ENCODE data around the gene DENND1A. TPM values are rescaled to one million over a fixed set of nuclear protein-coding genes. Genes with fewer than 3 reads are reported as not detected.

Gene DENND1A
- total and polyA plus RNA-seq, 2 experiments from 2014 or later, result 13.1 to 28.7 TPM

GRCh38 chr9:123609844-123610243, 320.1 kb downstream of the DENND1A start (continued):
- no peak for TF ChIP-seq CTCF (conservative IDR thresholded peaks at IDR 0.05; ENCODE audit: low read depth in 2 of 2)
- TF ChIP-seq STAT1 (IDR thresholded peaks at IDR 0.05; ENCODE audit: unreplicated experiment), result no peak
- TF ChIP-seq ZNF331 (CRISPR knock-in tag; IDR thresholded peaks at IDR 0.05; ENCODE audit: low read depth), result no peak
- no peak for TF ChIP-seq EZH2phosphoT487 (IDR thresholded peaks at IDR 0.05; ENCODE audit: unreplicated experiment)

- Histone ChIP-seq H3K9me2 (ENCODE audit: insufficient read depth) (no peaks in the 10 kb centered on the region), H3K4me3 (no peak overlapping the region), H3K27me3 (ENCODE audit: insufficient read depth) (no peaks in the 10 kb centered on the region), H3K4me1 (ENCODE audit: insufficient read depth) (no peaks in the 10 kb centered on the region), H3K79me2 (replicated peaks; ENCODE audit: insufficient read depth) (no peaks in the 10 kb centered on the region), H2AFZ (no peak overlapping the region), H3K4me2 (no peak overlapping the region), H3K27ac (ENCODE audit: low read depth) (no peak overlapping the region), H3F3A (replicated peaks; ENCODE audit: low read depth) (no peaks in the 10 kb centered on the region), H3K36me3 (ENCODE audit: insufficient read depth) (no peaks in the 10 kb centered on the region), H4K20me1 (replicated peaks; ENCODE audit: insufficient read depth) (no peaks in the 10 kb centered on the region)
- H3K27ac Mint-ChIP-seq, result no peak overlapping the region
- peaks cover 4% of the 10 kb centered on the region; the same call in 2 of the 3 replicates for H3K4me1 Mint-ChIP-seq
- no peak for ATAC-seq
- H3K27me3 Mint-ChIP-seq (ENCODE audit: insufficient read depth, low read depth, poor library complexity), result no peaks in the 10 kb centered on the region
- H3K4me3 Mint-ChIP-seq, result no peak overlapping the region
- TF ChIP-seq EZH2phosphoT487 (IDR thresholded peaks at IDR 0.05; ENCODE audit: unreplicated experiment), result no peak
- no peak for TF ChIP-seq JUNB (IDR thresholded peaks at IDR 0.05; ENCODE audit: unreplicated experiment)
- TF ChIP-seq EZH2 (IDR thresholded peaks at IDR 0.05; ENCODE audit: low read depth, unreplicated experiment), result no peak
- no peak for TF ChIP-seq ZNF331 (CRISPR knock-in tag; IDR thresholded peaks at IDR 0.05; ENCODE audit: low read depth)
- TF ChIP-seq POLR2AphosphoS5 (IDR thresholded peaks at IDR 0.05; ENCODE audit: low read depth), result no peak
- no peaks in the 10 kb centered on the region for H3K9me3 Mint-ChIP-seq
- DNase-seq (ENCODE audit: low spot score), result no peak
- H3K36me3 Mint-ChIP-seq (ENCODE audit: low read depth), result no peaks in the 10 kb centered on the region
Measured at GRCh38 chr9:123608104-123608503, 321.8 kb downstream of the DENND1A start.

GRCh38 chr9:123607479-123607878, 322.4 kb downstream of the DENND1A start:
- no peaks in the 10 kb centered on the region for H3K27me3 ChIP-seq (ENCODE audit: insufficient read depth)
- H3K79me2 ChIP-seq (replicated peaks; ENCODE audit: insufficient read depth), result no peaks in the 10 kb centered on the region
- no peak overlapping the region for H3K4me3 ChIP-seq
- no peaks in the 10 kb centered on the region for H3F3A ChIP-seq (replicated peaks; ENCODE audit: low read depth)
- H3K4me1 ChIP-seq (ENCODE audit: insufficient read depth), result no peaks in the 10 kb centered on the region
- Mint-ChIP-seq H3K4me3 (no peak overlapping the region), H3K4me1 (peaks cover 4% of the 10 kb centered on the region; the same call in 2 of the 3 replicates), H3K27ac (no peak overlapping the region), H3K36me3 (ENCODE audit: low read depth) (no peaks in the 10 kb centered on the region), H3K27me3 (ENCODE audit: insufficient read depth, low read depth, poor library complexity) (no peaks in the 10 kb centered on the region), H3K9me3 (no peaks in the 10 kb centered on the region)
- H2AFZ ChIP-seq, result no peak overlapping the region
- DNase-seq (ENCODE audit: low spot score) (no peak), ATAC-seq (no peak)
- H3K27ac ChIP-seq (ENCODE audit: low read depth), result no peak overlapping the region
- no peak for TF ChIP-seq EZH2phosphoT487 (IDR thresholded peaks at IDR 0.05; ENCODE audit: unreplicated experiment)
- TF ChIP-seq EZH2 (IDR thresholded peaks at IDR 0.05; ENCODE audit: low read depth, unreplicated experiment), result no peak
- TF ChIP-seq ZNF462 (CRISPR knock-in tag; IDR thresholded peaks at IDR 0.05), result no peak
- TF ChIP-seq POLR2AphosphoS5 (IDR thresholded peaks at IDR 0.05; ENCODE audit: low read depth), result no peak
- no peak for TF ChIP-seq CTCF (conservative IDR thresholded peaks at IDR 0.05; ENCODE audit: low read depth in 2 of 2)
- H3K4me2 ChIP-seq, result no peak overlapping the region
- H4K20me1 ChIP-seq (replicated peaks; ENCODE audit: insufficient read depth), result no peaks in the 10 kb centered on the region
- H3K36me3 ChIP-seq (ENCODE audit: insufficient read depth), result no peaks in the 10 kb centered on the region
- no peaks in the 10 kb centered on the region for H3K9me2 ChIP-seq (ENCODE audit: insufficient read depth)
